MM.1S (cell line): ENCODE data around the gene RP9.

Experiments
- CTCF ChIP-seq: fragments of 300-600 bp; sonication (generic); IDR thresholded peaks from 2 replicates; pipeline ENCODE4 v1.5.1; 2016; ENCODE audit warnings: antibody characterized with exemption, low read length, mixed read lengths
- EZH2 ChIP-seq: fragments of 300-600 bp; sonication (generic); optimal IDR thresholded peaks from 2 replicates; pipeline ENCODE3; 2017; ENCODE audit warnings: low read depth, mild to moderate bottlenecking, antibody characterized with exemption, low read length, mixed read lengths
- EZH2phosphoT487 ChIP-seq: fragments of 300-600 bp; sonication (generic); IDR thresholded peaks from 2 replicates; pipeline ENCODE4 v1.6.1; 2018; ENCODE audit warnings: antibody characterized with exemption, low read length

GRCh38 chr7:33114976-33115375 lies 5.8 kb upstream of the RP9 start:
- TF ChIP-seq CTCF = no peak
- TF ChIP-seq EZH2phosphoT487 = no peak
- no peak for TF ChIP-seq EZH2
